Heart right ventricle (tissue), 16 donors: ENCODE results near the gene TH. TPM values are rescaled to one million over a fixed set of nuclear protein-coding genes. Genes with fewer than 3 reads are reported as not detected.

ENCODE experiments used
- ATAC-seq, 8 donors: fragments of 200-7000 bp; cut with Tn5 transposase; one replicate each; pipeline ENCODE4 v1.9.1; 2020; ENCODE audit warnings: mild to moderate bottlenecking in 8 of 8, moderate library complexity in 8 of 8, moderate number of reproducible peaks in 1 of 8
- DNase-seq, 2 donors: peaks; one replicate each; pipeline ENCODE4 v3.0.0-alpha.2; 2020
- H3K27ac ChIP-seq, 10 donors: fragments of 200-600 bp; sonication (generic) in 2 of 10; one replicate each; pipeline versions ENCODE4 v1.5.0 to v1.8.0; 2020 to 2022; ENCODE audit warnings: mild to moderate bottlenecking in 3 of 10
- H3K27me3 ChIP-seq, 7 donors: fragments of 200-600 bp; one replicate each; pipeline ENCODE4 v1.8.0; 2021 to 2022; ENCODE audit warnings: mild to moderate bottlenecking in 2 of 7
- H3K36me3 ChIP-seq, 9 donors: fragments of 200-600 bp; sonication (generic) in 1 of 9; one replicate each; pipeline versions ENCODE4 v1.5.0 to v1.8.0; 2020 to 2022; ENCODE audit warnings: mild to moderate bottlenecking in 2 of 9
- H3K4me1 ChIP-seq, 9 donors: fragments of 200-600 bp; sonication (generic) in 1 of 9; one replicate each; pipeline versions ENCODE4 v1.5.0 to v1.8.0; 2020 to 2022; ENCODE audit warnings: mild to moderate bottlenecking in 4 of 9
- H3K4me3 ChIP-seq, 10 donors: fragments of 200-600 bp; sonication (generic) in 2 of 10; one replicate each; pipeline versions ENCODE4 v1.5.0 to v1.8.0; 2020 to 2022; ENCODE audit warnings: mild to moderate bottlenecking in 7 of 10, moderate library complexity in 2 of 10
- H3K9me3 ChIP-seq, 11 donors: fragments of 200-600 bp in 10 of 11; sonication (generic) in 2 of 11; one replicate each; pipeline versions ENCODE4 v1.5.0 to v1.8.0; 2013 to 2022; ENCODE audit warnings: mild to moderate bottlenecking in 2 of 11, control low read depth in 1 of 11, moderate library complexity in 1 of 11
- CTCF ChIP-seq, 9 donors: fragments of 200-600 bp; sonication (generic) in 2 of 9; IDR thresholded peaks; one replicate each; pipeline versions ENCODE4 v1.5.0 to v1.8.0; 2021 to 2022; ENCODE audit warnings: antibody characterized with exemption in 9 of 9, mild to moderate bottlenecking in 5 of 9, moderate library complexity in 1 of 9
- WGBS, 2 donors: extraction: QIAGEN DNeasy Blood & Tissue Kit; methylation state at CpG; one replicate each; pipeline ENCODE4 v1.1.7; 2013; ENCODE audit warnings: inconsistent platforms in 1 of 2; 5-methylcytosine and 5-hydroxymethylcytosine counted together
- intact Hi-C, 10 donors: fragments of 100-400 bp; cut with DNase I; formaldehyde crosslinking; loops; one replicate each; pipeline versions ENCODE4 v1.11.1 to v1.14.2; 2022
- polyA plus RNA-seq, 2 donors: library from polyadenylated mRNA; stranded (reverse); fragments of 200-250 nt; gene quantifications; one replicate each; pipeline ENCODE4 v1.2.3, GENCODE V29; 2013
- total RNA-seq, 10 donors: library from RNA; stranded (reverse); fragmentation: NEBNext Ultra II Directional in 3 of 10; extraction: Animal tissue kit (Norgen Biotek cat#: 25700) in 3 of 10; gene quantifications; one replicate each; pipeline versions ENCODE4 v1.2.1 to v1.2.4, GENCODE V29; 2021 to 2023
- donor health status: Arrhythmogenic right ventricular cardiomyopathy.
- donor health status: ischemic (EF 13 %, LVEDD 7.1; RV severe dilation, severe dysfunction).
- donor health status: healthy with polysubstance abuse.
- donor health status: DM: no; HTN: yes; CAD: no.
- donor health status: DM: no; HTN: no; CAD: no.
- donor health status: ischemic (EF 25% LVEDD 6.9; RV normal size, moderate dysfunction).
- donor health status: ischemic (EF 25% LVEDD 5.7; RV mildly dilated, moderate dysfunction).
- donor health status: healthy.
- donor health status: DM: yes; HTN: yes; CAD: no.
- donor health status: Ischemic cardiomyopathy.
- donor health status: ischemic (EF 35%, LVEDD 5.7; RV mildly dilated, moderate dysfunction).
- donor health status: nonischemic (EF 11% LVEDD 7.7; RV severe dilation, severe dysfunction).
- donor health status: DM: yes; HTN: yes; CAD: no.
- donor health status: PGD.
- donor health status: ischemic (EF 29% LVEDD 5.4; RV normal size, mild dysfunction).
- donor health status: nonischemic (EF 23%, LVEDD 6.1; RV moderate dilation, normal function).

The TH gene
- total and polyA plus RNA-seq, 12 donors: 0.14 to 0.15 TPM; not detected in 10

GRCh38 chr11:2168286-2169004 is 3.2 kb downstream of the TH start:
- H3K27me3 ChIP-seq: peaks cover 0 to 56% (median 40%) of the 10 kb centered on the region in 7 donors
- H3K9me3 ChIP-seq: no peaks in the 10 kb centered on the region
- H3K4me3 ChIP-seq: no peak overlapping the region
- intact Hi-C loops: loop anchor here in 1 of 10 donors (10.0 kb wide), 1 partner anchor 64 kb away; no protein-coding TSS in a partner anchor
- no peak for TF ChIP-seq CTCF (IDR thresholded peaks at IDR 0.05)
- no peaks in the 10 kb centered on the region for H3K36me3 ChIP-seq
- H3K4me1 ChIP-seq: peaks cover 0 to 12% (median 8%) of the 10 kb centered on the region in 9 donors
- WGBS, 2 donors: 83 to 86% methylated on average over 33 of the region's 33 CpGs
- DNase-seq (no peak), ATAC-seq (no peak)
- no peak overlapping the region for H3K27ac ChIP-seq

GRCh38 chr11:2167141-2168045 is 4.2 kb downstream of the TH start:
- 68 to 71% methylated on average over 31 of the region's 31 CpGs for WGBS, 2 donors
- DNase-seq (no peak), ATAC-seq (no peak)
- peaks cover 0 to 12% (median 8%) of the 10 kb centered on the region in 9 donors for H3K4me1 ChIP-seq
- no peak overlapping the region for H3K4me3 ChIP-seq
- H3K27me3 ChIP-seq: peaks cover 0 to 65% (median 45%) of the 10 kb centered on the region in 7 donors
- no peak for TF ChIP-seq CTCF (IDR thresholded peaks at IDR 0.05)
- intact Hi-C loops: loop anchor here in 1 of 10 donors (10.0 kb wide), 1 partner anchor 63 kb away; no protein-coding TSS in a partner anchor
- no peak overlapping the region for H3K27ac ChIP-seq
- H3K36me3 ChIP-seq: no peaks in the 10 kb centered on the region
- no peaks in the 10 kb centered on the region for H3K9me3 ChIP-seq

GRCh38 chr11:2166091-2166851 is 5.3 kb downstream of the TH start:
- peak overlapping the region in 8 of 10 donors; percentile 3 to 45 (median 17) for H3K4me3 ChIP-seq
- TF ChIP-seq CTCF (IDR thresholded peaks at IDR 0.05): peak; percentile 36 to 65 (median 60)
- H3K27me3 ChIP-seq: peaks cover 0 to 65% (median 50%) of the 10 kb centered on the region in 7 donors
- 7% methylated on average over 70 of the region's 70 CpGs for WGBS, 2 donors
- ATAC-seq: peak in 6 of 8 donors; percentile 8 to 56 (median 42)
- peak in 1 of 2 donors; percentile 38 for DNase-seq
- no peak overlapping the region for H3K27ac ChIP-seq
- H3K9me3 ChIP-seq: no peaks in the 10 kb centered on the region
- peaks cover 0 to 12% (median 8%) of the 10 kb centered on the region in 9 donors for H3K4me1 ChIP-seq
- H3K36me3 ChIP-seq: no peaks in the 10 kb centered on the region
- intact Hi-C loops: loop anchor here in 1 of 10 donors (10.0 kb wide), 1 partner anchor 61 kb away; no protein-coding TSS in a partner anchor
